K562 (cell line): ENCODE data around the gene AMBRA1.

ENCODE experiments used
- AFF4 ChIP-seq: sonication (generic); formaldehyde crosslinking; IDR thresholded peaks from 2 replicates; pipeline ENCODE4 v1.8.0; 2023; ENCODE audit warnings: mild to moderate bottlenecking, missing genetic modification reagents
- CXXC5 ChIP-seq: fragments of 250-450 bp; sonication (Bioruptor Pico); IDR thresholded peaks from 2 replicates; pipeline ENCODE4 v1.8.0; 2022; ENCODE audit warnings: inconsistent platforms, mild to moderate bottlenecking, moderate library complexity
- KAT7 ChIP-seq: sonication (generic); formaldehyde crosslinking; IDR thresholded peaks from 2 replicates; pipeline ENCODE4 v1.8.0; 2022; ENCODE audit warnings: missing genetic modification reagents, mild to moderate bottlenecking, borderline replicate concordance

GRCh38 chr11:46582588-46582987, 11.2 kb downstream of the AMBRA1 start:
- TF ChIP-seq AFF4, result no peak
- TF ChIP-seq CXXC5, result no peak
- TF ChIP-seq KAT7 (CRISPR knock-in tag), result no peak
